DND-41 (cell line): Measurements from ENCODE around the gene C17orf107.

Experiments used
- ATAC-seq: fragments of 200-7000 bp; cut with Tn5 transposase; 3 replicates; pipeline ENCODE4 v1.9.1; 2021; ENCODE audit warnings: low read depth; ENCODE audit not compliant: insufficient read depth
- DNase-seq: peaks from one replicate; pipeline ENCODE4 v3.0.0-alpha.2; 2020
- H2AFZ ChIP-seq: 2 replicates; pipeline ENCODE4 v1.6.0; 2012; ENCODE audit warnings: low read depth, low read length
- H3K27ac ChIP-seq: 2 replicates; pipeline ENCODE4 v1.5.1; 2012; ENCODE audit warnings: low read length, inconsistent platforms
- H3K27me3 ChIP-seq: fragments of 200-600 bp; sonication (generic); 2 replicates; pipeline ENCODE4 v1.6.0; 2012; ENCODE audit warnings: low read length, mild to moderate bottlenecking, inconsistent platforms; ENCODE audit not compliant: insufficient read depth, poor library complexity
- H3K36me3 ChIP-seq: 2 replicates; pipeline ENCODE4 v1.5.1; 2012; ENCODE audit warnings: low read length, inconsistent platforms; ENCODE audit not compliant: insufficient read depth
- H3K4me1 ChIP-seq: 2 replicates; pipeline ENCODE4 v1.5.1; 2012; ENCODE audit warnings: mild to moderate bottlenecking, low read length; ENCODE audit not compliant: insufficient read depth
- H3K4me2 ChIP-seq: 2 replicates; pipeline ENCODE4 v1.6.0; 2012; ENCODE audit warnings: mild to moderate bottlenecking, moderate library complexity, low read length, inconsistent platforms; ENCODE audit not compliant: insufficient read depth
- H3K4me3 ChIP-seq, 2 experiments: fragments of 200-600 bp in 1 of 2; shearing (Covaris generic) in 1 of 2; 2 replicates each; pipeline ENCODE4 v1.5.1; 2012 to 2016; ENCODE audit warnings: inconsistent platforms in 2 of 2, low read length in 2 of 2, mild to moderate bottlenecking in 2 of 2, low read depth in 1 of 2, moderate library complexity in 1 of 2
- H3K79me2 ChIP-seq: 2 replicates; pipeline ENCODE4 v1.6.0; 2012; ENCODE audit warnings: low read length, inconsistent platforms; ENCODE audit not compliant: insufficient read depth
- H3K9ac ChIP-seq: 2 replicates; pipeline ENCODE4 v1.6.0; 2012; ENCODE audit warnings: low read depth, mild to moderate bottlenecking, inconsistent platforms, low read length, moderate library complexity
- H3K9me3 ChIP-seq: 2 replicates; pipeline ENCODE4 v1.5.1; 2012; ENCODE audit warnings: low read length, moderate library complexity, mild to moderate bottlenecking, inconsistent platforms; ENCODE audit not compliant: insufficient read depth, severe bottlenecking
- H4K20me1 ChIP-seq: 2 replicates; pipeline ENCODE4 v1.6.0; 2012; ENCODE audit warnings: low read length; ENCODE audit not compliant: insufficient read depth
- CTCF ChIP-seq: IDR thresholded peaks from 2 replicates; pipeline ENCODE4 v1.5.1; 2012; ENCODE audit warnings: borderline replicate concordance, low read length, moderate library complexity, mild to moderate bottlenecking; ENCODE audit not compliant: poor library complexity, severe bottlenecking; ENCODE audit errors: extremely low read depth
- EZH2 ChIP-seq: IDR thresholded peaks from 3 replicates; pipeline ENCODE4 v1.6.1; 2012; ENCODE audit warnings: borderline replicate concordance, low read depth, mild to moderate bottlenecking, moderate library complexity, low read length, inconsistent platforms; ENCODE audit not compliant: severe bottlenecking

C17orf107 gene

GRCh38 chr17:4886830-4887229 lies 12.5 kb upstream of the C17orf107 start:
- Histone ChIP-seq H3K36me3 (peaks cover 82% of the 10 kb centered on the region), H3K9ac (no peak overlapping the region), H4K20me1 (peaks cover 7% of the 10 kb centered on the region), H3K4me1 (no peaks in the 10 kb centered on the region), H2AFZ (no peak overlapping the region), H3K4me2 (no peak overlapping the region), H3K4me3 (no peak overlapping the region), H3K27me3 (no peaks in the 10 kb centered on the region), H3K27ac (no peak overlapping the region), H3K9me3 (no peaks in the 10 kb centered on the region), H3K79me2 (no peaks in the 10 kb centered on the region)
- ATAC-seq, result no peak
- no peak for DNase-seq
- TF ChIP-seq CTCF, result no peak
- no peak for TF ChIP-seq EZH2

- H3K27ac ChIP-seq, result no peak overlapping the region
Measured at GRCh38 chr17:4887581-4887980, 11.8 kb upstream of the C17orf107 start.

GRCh38 chr17:4891411-4892410 lies 7.6 kb upstream of the C17orf107 start:
- no peak overlapping the region for H3K9ac ChIP-seq
- TF ChIP-seq EZH2 (no peak), CTCF (no peak)
- no peak overlapping the region for H3K4me2 ChIP-seq
- no peaks in the 10 kb centered on the region for H3K27me3 ChIP-seq
- no peak overlapping the region for H3K4me3 ChIP-seq
- no peak overlapping the region for H3K27ac ChIP-seq
- H4K20me1 ChIP-seq, result peaks cover 8% of the 10 kb centered on the region; the same call in 1 of the 2 replicates
- no peaks in the 10 kb centered on the region for H3K4me1 ChIP-seq
- H2AFZ ChIP-seq, result no peak overlapping the region
- H3K9me3 ChIP-seq, result no peaks in the 10 kb centered on the region
- peaks cover 88% of the 10 kb centered on the region for H3K36me3 ChIP-seq
- DNase-seq, result no peak
- H3K79me2 ChIP-seq, result no peaks in the 10 kb centered on the region
- no peak for ATAC-seq

More at GRCh38 chr17:4887581-4887980, 11.8 kb upstream of the C17orf107 start:
- H3K79me2 ChIP-seq, result no peaks in the 10 kb centered on the region
- peaks cover 5% of the 10 kb centered on the region; the same call in 1 of the 2 replicates for H4K20me1 ChIP-seq
- H3K4me2 ChIP-seq, result no peak overlapping the region
- H3K9me3 ChIP-seq, result no peaks in the 10 kb centered on the region
- DNase-seq, result no peak
- H2AFZ ChIP-seq, result no peak overlapping the region
- no peak overlapping the region for H3K9ac ChIP-seq
- H3K4me3 ChIP-seq, result no peak overlapping the region
- H3K27me3 ChIP-seq, result no peaks in the 10 kb centered on the region
- no peak for TF ChIP-seq CTCF
- TF ChIP-seq EZH2, result no peak
- H3K36me3 ChIP-seq, result peaks cover 81% of the 10 kb centered on the region
- no peak for ATAC-seq
- no peaks in the 10 kb centered on the region for H3K4me1 ChIP-seq
